ENCODE measurements around the gene SCLY.
"Not testable (repeated sequence)": the region's sequence is repeated elsewhere in the genome, so short reads cannot be mapped to it uniquely, and the experiment has no call there.

The SCLY gene, protein sequence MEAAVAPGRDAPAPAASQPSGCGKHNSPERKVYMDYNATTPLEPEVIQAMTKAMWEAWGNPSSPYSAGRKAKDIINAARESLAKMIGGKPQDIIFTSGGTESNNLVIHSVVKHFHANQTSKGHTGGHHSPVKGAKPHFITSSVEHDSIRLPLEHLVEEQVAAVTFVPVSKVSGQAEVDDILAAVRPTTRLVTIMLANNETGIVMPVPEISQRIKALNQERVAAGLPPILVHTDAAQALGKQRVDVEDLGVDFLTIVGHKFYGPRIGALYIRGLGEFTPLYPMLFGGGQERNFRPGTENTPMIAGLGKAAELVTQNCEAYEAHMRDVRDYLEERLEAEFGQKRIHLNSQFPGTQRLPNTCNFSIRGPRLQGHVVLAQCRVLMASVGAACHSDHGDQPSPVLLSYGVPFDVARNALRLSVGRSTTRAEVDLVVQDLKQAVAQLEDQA

DNA sequence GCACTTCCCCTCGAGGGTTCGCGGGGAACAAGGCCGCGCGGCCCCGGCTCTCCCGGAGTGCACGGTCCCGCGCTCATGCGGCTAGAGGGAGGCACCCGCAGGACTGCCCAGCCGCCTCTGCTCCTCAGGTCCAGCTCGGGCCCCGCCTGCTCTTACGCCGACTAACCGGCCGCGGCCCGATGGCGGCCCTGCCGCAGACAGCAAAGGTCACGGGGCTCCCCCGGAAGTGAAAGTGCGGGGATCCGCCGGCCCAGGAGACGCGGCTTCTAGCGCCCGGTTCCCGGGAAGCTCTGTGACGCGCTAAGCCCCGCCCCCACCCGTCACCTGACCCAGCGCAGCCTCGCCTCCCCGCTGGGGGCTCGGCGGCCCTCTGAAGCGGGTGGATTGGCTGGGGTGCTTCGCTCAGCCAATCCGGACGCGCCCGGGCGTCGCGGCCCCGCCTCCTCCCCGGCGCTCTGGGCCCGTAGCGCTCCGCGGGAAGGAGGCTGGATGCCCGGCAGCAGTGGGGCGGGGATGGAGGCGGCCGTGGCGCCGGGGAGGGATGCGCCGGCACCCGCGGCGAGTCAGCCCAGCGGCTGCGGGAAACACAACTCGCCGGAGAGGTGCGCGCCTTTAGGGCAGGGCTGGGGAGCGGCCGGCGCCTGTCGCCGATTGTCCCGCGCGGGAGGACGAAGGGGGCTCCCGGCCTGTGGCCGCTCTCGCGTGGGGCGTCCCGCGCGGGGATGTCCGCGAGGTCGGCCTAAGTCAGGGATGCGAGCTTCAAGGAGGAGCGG is at the start of gene SCLY:
Gene SCLY (plus strand): TSS at position 460 of the 773 bp plus-strand sequence. CDS start 54 bp downstream, at position 514.
- peak; percentile 95 for DNase-seq

DNA sequence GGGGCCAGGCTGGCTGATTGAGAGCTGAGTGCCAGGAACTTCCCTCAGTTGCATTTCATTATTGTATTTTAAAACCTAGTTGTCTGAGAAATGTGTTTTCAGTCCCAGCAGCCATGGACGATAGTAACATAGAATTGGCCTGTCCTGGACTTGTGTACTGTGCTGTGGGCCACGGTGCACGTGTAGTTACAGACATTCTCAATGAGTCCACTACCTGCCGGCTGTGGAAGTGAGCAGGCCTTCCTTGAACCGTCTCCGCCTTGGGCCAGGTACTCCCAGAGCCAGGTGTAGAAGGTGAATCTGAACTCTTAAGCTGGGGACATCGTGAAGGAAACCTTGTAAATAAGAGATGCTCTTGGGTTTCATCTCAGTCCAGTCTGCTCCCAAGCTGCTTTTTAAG is 47.0 kb upstream of the SCLY start:
- DNase-seq, result no peak

DNA sequence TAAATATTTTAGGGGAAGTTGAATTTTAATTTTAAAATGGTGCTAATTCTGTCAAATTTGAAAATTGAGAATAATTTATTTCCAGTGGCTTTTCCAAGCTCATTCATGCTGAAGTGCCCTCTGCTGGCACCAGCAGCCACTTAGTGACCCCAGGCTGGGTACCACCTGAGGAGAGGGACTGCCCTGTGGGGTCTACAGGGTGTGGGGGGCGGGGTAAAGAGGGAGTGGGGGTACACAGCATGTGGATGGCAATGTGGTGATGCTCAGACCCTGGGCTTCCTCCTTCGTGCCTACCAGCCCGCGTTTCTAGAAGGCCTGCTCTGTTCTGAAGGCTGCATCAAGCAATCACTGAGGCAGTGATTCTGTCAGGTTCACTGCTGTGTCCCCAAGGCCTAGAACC is 45.1 kb upstream of the SCLY start:
- DNase-seq, result no peak

DNA sequence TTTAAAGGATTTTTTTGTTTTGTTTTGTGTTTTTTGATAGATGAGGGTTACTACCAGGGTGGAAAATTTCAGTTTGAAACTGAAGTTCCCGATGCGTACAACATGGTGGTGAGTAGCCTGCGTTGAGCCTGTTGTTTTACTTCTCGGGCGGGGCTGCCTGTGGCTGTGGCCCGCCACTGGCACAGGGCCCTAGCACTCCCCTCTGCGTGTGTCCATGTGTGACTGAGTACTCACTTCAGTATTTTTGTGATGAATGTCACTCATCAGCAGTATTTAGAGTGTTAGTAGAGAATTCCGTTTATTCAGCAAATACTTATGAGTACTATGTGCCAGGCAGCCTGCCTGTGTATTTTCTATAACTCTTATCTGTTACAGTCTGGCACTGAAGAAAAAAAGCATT is 44.3 kb upstream of the SCLY start:
- DNase-seq, result no peak

DNA sequence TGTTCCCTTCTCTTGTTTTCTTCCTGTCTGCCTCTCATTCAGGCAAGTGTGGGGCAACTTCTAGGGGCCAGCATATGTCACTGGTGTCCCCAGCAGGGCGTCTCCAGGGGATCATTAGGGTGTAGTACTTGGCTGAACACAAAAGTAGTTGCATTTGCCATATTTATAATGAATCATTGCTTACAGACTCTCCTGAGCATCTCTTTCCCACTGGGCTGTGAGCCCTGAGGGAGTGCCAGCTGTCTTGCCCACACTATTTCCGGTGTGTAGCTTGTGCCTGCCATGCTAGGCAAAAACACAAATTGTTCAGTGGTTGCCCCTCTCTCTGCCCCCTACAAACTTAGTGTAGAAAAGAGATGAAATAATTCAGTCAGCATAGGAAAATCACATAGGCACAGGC is 40.8 kb upstream of the SCLY start:
- DNase-seq, result no peak

DNA sequence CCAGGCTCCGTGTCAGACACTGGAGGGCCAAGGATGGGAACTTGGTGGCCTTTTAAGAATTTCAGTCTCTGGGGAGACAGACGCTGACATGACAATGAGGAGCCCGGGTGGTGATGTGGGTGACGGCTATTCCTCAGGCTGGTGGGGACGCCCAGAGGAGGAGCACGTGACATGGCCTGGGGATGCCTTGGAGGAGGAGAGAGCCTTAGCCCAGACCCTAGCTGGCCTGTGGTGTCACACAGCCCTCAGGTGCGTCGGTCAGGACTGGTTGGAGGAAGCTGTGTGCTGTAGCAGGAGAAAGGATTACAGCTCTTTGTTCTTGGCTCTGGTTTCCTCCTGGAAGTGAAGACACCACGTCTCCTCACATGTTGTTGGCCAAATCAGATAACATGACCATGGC is 40.0 kb upstream of the SCLY start:
- no peak for DNase-seq

DNA sequence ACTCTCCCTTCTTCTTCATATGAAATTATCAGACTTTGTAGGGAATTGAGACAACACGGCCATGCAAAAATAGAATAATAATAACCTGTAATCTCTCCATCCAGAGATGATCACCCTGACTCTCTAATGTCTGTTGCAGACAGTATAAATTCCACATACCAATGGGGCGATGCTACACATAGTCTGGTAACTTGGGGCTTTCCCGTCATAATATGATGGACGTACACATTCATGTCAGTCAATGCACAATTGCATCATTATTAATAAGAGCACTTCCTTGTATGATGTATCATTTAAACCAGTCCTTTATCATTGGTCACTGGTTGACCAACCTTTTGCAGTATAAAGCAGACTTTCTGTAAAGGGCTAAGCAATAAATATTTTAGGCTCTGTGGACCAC is 39.5 kb upstream of the SCLY start:
- DNase-seq, result no peak

DNA sequence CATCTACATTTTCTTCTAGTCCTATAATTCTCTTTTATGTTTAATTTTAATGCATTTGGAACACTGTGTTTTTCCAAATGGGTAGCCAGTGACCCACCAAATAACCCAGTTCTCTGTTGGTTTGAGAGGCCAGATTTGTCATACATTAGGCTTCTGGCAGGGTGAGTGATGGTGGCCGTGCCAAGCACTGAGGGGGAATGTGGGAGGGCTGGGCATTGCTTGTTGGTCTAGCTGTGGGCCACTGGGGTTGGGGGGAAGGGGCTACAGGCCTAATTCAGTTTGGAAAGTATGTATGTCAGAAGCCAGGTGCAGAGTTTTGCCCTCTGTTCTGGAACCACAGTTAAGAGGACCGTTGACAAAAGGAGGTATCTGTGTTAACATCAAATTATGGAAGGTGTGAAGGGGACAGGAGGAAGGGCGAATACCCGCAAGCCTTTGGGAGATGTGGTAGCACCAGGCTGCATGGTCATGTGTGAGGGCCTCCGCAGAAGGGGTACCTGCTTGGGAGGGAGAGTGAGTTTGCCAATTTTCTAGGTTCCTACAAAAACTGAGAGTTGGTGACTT is 38.1 kb upstream of the SCLY start:
- no peak for DNase-seq

DNA sequence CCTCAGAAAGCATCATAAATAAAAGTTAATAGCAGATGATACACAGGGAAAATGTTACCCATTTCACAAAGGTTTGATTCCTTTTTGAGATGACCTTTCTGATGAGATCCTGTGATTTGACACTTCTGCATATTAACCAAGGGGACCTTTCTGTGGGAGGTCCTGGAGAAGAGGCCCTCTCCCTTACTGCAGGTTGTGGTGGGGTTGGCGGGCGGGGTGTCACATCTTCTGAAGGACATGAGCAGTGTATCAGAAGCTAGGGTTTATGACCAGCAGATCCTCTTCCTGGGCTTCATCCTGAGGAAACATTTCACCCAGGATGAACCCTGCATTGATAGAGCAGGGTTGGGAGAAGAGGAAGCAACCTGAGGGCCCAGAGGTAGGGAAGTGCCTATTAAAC is 37.2 kb upstream of the SCLY start:
- no peak for DNase-seq

DNA sequence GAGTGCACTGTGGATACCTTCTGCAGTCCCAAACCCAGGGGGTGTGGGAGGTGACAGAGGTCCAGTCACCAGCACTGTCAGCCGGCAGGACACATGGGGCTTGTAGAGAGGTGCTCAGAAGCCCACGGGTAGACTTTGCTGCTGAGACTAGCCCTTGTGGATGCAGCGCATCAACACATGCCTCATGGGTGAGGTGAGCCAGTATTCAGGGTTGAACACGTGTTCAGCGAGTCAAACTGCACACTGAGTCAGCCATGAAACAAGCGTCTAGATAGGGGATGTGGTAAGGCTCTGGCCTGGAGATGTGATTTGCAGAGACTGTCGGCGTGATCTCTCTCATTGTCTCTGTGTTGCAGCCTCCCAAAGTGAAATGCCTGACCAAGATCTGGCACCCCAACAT is 35.8 kb upstream of the SCLY start:
- peak; percentile 17 for DNase-seq

DNA sequence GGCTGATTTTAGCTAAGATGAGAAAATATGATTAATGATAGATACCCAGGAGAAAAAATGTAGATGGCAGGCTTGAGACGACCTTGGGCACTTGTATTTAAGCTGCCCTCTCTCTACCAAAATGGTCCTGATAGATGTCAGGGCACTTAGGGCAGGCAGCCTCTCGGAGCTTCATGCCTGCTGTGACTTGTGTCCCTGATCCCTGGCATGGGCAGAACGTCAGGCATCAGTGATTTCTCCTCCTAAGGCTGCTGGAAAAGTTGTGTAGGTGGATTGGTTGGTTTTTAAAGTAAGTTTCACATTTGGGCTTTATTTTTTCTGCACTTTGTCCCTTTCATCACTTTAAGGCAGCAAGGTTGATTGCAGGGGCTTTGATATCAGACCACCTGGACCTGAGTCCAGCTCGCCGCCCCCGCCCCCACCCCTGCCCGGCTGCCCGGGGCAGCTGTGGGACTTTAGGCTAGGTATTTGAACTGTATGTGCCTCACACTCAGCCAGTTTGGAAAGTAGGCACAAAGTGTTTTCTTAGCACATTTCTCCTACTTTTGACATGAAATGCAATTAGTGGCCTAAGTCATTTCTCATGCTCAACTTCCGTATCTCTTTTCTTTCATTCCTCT is 35.0 kb upstream of the SCLY start:
- DNase-seq, result no peak

DNA sequence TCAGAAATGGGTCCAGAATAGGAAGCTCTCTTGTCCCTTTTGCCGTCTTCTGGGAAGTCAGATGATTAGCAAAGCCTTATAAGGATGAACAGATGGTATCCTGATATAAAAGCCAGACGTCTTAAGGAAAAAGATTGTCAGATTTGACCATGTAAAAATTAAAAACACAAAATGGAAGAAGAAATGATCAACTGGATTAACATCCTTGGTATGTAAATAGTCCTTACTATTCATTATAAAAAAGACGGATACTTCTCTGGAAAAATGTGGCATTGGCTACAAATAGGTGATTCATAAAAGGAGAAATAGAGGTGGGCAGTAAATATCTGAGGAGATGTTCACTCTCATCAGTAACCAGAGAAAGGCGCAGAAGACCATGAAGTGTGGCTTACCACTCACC is 33.7 kb upstream of the SCLY start:
- DNase-seq, result no peak

DNA sequence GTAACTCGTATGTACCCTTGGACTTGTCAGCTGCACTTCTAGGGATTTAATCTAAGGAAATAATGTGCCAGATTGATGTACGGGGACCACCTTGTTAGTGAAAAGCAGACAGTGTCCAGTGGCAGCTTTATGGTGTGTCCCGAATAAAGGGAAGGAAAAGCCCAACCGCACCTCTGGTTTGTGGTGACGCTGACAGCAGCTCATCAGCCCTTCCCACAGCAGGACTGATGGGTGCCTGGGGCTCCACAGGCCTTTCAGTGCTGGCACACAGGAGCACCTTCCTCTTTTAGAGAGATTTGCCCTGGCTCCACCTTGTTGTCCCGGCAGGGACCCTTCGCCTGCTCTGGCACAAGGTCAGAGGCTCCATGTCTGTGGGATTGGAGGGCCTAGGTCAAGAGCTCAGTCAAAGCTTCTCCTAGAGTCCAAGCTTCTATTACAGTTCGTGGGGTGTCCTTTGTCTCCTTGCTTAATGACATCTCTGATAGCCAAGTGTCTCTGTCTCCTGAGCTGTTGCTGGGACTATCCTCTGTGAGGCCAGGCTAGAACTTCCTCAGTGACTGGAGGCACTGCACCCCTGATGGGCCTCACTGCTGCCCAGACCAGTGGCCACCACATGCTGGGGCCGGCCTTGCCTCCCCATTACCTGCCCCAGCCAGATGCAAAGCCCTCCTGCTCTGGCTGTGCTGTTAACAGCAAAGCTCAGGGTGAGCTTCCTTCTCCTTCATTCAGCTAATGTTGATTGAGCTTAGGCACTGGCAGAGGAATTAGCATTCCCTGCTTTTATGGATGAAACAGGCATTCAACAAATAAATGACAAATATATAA is 33.0 kb upstream of the SCLY start:
- no peak for DNase-seq

DNA sequence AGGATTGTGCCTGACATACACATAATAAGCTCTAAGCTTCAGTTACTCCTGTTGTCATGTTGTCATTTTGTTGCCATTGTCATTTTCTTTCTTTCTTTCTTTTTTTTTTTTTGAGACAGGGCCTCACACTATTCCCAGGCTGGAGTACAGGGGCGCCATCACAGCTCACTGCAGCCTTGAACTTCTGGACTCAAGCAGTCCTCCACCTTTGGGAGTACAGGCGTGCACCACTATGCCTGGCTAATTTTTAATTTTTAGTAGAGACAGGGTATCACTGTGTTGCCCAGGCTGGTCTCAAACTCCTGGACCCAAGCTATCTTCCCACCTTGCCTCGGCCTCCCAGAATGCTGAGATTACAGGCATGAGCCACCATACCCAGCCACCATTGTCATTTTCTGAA is 30.9 kb upstream of the SCLY start:
- no peak for DNase-seq

DNA sequence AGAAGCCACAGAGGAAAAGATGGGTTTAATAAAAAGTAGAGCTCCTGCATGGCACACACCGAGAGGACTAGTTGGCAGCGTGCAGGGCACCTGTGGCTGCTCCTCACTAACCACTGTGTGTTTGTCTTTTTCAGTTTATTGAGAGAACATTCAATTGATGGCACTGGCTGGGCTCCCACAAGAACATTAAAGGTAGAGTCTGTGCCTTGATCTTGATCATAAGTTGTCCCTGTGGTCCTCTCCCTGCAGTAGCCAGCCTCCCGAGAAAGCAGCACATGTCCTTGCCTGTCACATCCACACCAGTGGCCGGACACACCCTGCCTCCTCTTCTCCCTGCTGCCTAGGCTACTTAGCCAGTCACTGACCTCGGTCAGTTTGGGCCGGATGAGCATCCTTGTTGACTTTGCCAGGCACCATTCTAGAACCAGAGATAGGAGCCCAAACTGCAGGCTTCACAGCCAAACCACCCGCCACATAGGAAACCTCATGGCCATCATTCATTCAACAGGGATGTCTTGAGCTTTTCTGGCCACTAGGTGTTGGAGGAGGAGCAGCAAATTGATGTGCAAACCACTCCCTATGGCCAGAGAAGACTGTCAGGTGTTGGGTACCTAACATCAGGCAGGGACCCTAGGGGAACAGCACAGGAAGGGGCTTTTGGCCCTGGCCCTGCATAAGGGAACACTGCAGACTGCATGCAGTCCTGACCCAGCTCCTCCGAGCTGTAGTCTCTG is 30.2 kb upstream of the SCLY start:
- DNase-seq, result no peak

DNA sequence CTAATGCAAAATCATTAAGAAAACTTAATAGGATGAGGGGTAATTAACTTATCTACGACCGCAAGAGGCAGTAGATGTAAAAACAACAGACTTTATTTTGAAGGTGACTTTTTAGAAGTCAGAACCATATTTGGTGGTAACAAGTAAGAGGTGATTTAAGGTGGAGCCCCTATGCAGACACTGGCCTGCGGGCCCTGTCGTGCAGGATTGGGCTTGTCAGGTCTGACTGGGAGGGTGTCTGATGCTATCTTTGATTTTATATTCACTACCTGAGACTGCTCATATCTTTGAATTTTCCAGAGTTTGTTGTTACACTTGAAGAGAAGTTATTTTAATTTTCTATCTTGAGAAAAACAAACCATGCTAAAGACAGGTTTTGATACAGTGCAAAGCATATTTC is 29.1 kb upstream of the SCLY start:
- DNase-seq, result no peak

DNA sequence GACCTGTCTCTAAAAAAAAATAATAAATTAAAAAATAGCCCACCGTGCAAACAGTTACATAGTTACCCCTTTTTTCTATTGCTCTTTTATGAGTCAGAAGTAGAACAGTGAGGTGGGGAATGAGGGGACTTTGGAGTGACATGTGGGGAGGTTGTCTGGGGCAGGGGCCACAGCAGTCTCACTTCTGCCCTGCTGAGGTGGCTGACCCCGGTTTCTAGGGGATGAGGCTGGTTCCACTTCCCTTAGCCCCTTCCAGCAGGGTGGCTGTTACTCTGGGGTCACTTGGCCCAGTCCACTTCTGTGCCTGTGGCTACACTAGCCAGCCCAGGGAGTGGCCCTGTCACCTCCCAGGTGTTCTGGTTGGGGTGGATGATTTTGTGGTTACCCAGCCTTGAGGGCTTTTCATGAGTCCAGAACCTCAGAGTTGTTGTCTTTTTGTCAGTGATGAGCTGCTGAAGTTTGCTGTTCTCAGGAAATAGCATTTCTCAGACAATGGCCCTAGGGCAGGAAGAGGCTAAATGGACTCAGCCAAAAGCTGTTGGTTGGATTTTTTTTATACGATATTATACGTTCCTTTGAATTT is 28.0 kb upstream of the SCLY start:
- no peak for DNase-seq

DNA sequence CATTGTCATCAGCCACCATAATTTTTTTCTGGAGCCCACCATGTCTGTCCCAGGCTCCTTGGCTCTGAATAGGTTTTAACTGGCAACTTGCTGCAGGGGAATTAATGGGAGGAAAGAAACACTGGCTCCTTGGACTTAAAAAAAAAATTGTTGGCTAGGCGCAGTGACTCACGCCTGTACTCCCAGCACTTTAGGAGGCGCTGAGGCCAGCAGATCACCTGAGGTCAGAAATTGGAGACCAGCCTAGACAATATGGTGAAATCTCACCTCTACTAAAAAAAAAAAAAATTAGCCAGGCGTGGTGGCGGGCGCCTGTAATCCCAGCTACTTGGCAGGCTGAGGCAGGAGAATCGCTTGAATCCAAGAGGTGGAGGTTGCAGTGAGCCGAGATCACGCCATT is 26.8 kb upstream of the SCLY start:
- not testable (repeated sequence) for DNase-seq

DNA sequence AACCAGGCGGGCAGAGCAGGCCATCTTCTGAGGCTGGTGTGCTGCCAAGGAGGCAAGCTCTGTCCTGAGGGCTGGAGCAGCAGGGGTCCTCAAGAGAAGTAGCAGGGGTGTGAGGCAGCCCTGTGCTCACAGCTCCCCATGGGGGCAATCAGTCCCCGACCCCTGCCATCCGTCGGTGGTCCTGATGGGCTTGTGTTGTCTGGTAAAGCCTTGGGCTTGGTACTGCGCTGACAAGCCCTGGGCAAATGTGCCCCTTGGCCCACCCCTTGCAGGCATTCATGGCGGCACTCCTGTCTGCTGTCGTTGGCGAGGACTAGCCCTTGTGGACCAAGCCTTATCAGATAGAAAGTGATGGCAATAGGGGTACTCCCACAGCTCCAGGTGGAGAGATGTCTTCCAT is 22.6 kb upstream of the SCLY start:
- no peak for DNase-seq

DNA sequence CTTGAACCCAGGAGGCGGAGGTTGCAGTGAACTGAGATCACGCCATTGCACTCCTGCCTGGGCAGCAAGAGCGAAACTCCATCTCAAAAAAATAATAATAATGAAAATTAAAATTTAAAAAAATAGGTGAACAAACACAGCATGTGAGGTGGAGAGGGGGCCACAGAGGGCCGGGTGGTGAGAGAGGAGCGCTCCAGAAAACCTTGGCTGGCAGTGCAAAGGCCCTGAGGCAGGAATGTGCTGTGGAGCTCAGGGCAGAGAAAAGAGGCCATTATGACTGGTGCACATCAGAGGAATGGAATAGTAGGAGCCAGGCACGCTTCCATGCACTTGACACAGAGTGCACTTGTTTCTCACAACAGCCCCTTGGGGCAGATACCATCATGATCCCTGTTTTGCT is 21.6 kb upstream of the SCLY start:
- DNase-seq, result no peak

DNA sequence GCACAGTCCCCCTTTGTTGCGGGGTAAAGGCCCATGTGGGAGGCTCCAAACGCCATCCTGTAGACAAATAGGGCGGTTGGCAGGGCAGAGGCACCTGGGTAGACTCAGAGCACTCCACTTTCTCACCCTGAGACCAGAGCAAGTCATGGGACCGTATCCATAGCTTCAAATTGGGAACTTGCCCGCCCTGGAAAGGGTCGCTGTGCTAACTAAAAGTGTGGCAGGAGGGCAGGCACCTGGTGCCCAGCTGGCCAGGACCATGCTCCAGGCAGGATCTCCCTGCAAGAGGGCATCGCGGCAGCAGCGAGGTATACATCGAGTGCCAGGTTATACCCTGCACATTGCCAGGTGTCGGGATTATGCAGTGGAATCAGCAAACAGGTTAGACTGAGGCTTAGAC is 20.8 kb upstream of the SCLY start:
- no peak for DNase-seq

DNA sequence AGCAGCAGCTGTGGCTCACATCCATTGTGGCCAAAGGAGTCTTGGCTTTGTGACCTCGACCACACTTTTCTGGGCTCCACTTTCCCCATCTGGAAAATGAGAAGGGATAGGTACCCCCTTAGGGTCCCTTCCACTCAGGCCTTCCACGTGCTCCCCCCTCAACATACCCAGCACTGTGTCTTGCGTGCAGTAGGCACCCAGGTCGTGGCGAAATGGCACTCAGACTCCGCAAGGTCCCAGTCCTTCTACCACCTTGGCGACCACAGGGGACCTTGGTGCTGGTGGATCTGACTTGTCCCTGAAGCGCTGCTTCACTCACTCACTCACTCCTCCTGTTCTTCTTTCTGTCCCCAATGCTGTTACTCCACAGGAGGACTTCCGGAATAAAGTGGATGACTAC is 19.9 kb upstream of the SCLY start:
- no peak for DNase-seq
